A549 (cell line): ENCODE measurements around the gene SLC2A8. TPM values are rescaled to one million over a fixed set of nuclear protein-coding genes. Genes with fewer than 3 reads are reported as not detected.

Source experiments
- ATAC-seq, 2 experiments: fragments of 200-7000 bp in 1 of 2; fragments of >200 bp in 1 of 2; cut with Nextera tagmentation in 1 of 2; cut with Tn5 transposase in 1 of 2; 3 replicates each; pipeline versions ENCODE4 v1.8.0 to v1.9.1; 2018 to 2020; ENCODE audit warnings: mild to moderate bottlenecking in 1 of 2, moderate library complexity in 1 of 2
- CTCF ChIA-PET: fragments of 300-600 bp; sonication (Branson Sonifier 250); formaldehyde crosslinking; extraction: SDS; loops from one replicate; lab custom pipeline; 2021; ENCODE audit warnings: antibody characterized with exemption, inconsistent platforms; lab: Yijun Ruan, JAX
- POLR2A ChIA-PET: fragments of 350-600 bp; formaldehyde crosslinking; extraction: SDS; loops from one replicate; lab custom pipeline; 2021; ENCODE audit warnings: antibody characterized with exemption, inconsistent platforms; lab: Yijun Ruan, JAX
- DNase-seq, 2 experiments: peaks; one replicate each; pipeline versions ENCODE4 v3.0.0 to v3.0.0-alpha.2; 2011 to 2016; ENCODE audit warnings: low read depth in 1 of 2, low spot score in 1 of 2
- FAIRE-seq: peaks from 2 replicates; lab custom pipeline; 2011; peaks lifted over from hg19 to GRCh38; lab: Jason Lieb, UNC
- H3K27ac ChIP-seq, 2 experiments: fragments of >200 bp; sonication (Bioruptor Twin); formaldehyde crosslinking; 3 replicates each; pipeline ENCODE4 v1.5.1; 2016 to 2017
- H3K4me1 ChIP-seq: fragments of >200 bp; sonication (Bioruptor Twin); formaldehyde crosslinking; 3 replicates; pipeline ENCODE4 v1.6.1; 2016
- H3K4me2 ChIP-seq: fragments of >200 bp; sonication (Bioruptor Twin); formaldehyde crosslinking; 3 replicates; pipeline ENCODE4 v1.6.1; 2016
- H3K4me3 ChIP-seq: fragments of >200 bp; sonication (Bioruptor Twin); formaldehyde crosslinking; 3 replicates; pipeline ENCODE4 v1.5.1; 2016
- H3K9me3 ChIP-seq: fragments of >200 bp; sonication (Bioruptor Twin); formaldehyde crosslinking; 3 replicates; pipeline ENCODE4 v1.6.1; 2016
- CBX8 ChIP-seq: fragments of 200-600 bp; sonication (generic); IDR thresholded peaks from 2 replicates; pipeline ENCODE4 v1.6.1; 2016
- EHMT2 ChIP-seq: fragments of 200-600 bp; sonication (generic); IDR thresholded peaks from 2 replicates; pipeline ENCODE4 v1.6.1; 2016; ENCODE audit warnings: antibody characterized with exemption, low read depth, mild to moderate bottlenecking, moderate library complexity
- EP300 ChIP-seq, 2 experiments: fragments of >200 bp; sonication (Bioruptor Twin); formaldehyde crosslinking; IDR thresholded peaks; 2 replicates in 1 of 2; 3 replicates in 1 of 2; pipeline ENCODE4 v1.6.1; 2016 to 2017
- FOSB ChIP-seq: fragments of 250-450 bp; sonication (Bioruptor Pico); IDR thresholded peaks from 2 replicates; pipeline ENCODE4 v1.5.0; 2020; ENCODE audit warnings: mild to moderate bottlenecking, moderate library complexity
- FOSL2 ChIP-seq, 2 experiments: fragments of 450-650 bp in 1 of 2; fragments of >200 bp in 1 of 2; sonication (Bioruptor Twin) in 1 of 2; formaldehyde crosslinking; IDR thresholded peaks; 2 replicates each; pipeline versions ENCODE4 v1.5.0 to v1.6.1; 2016 to 2020; ENCODE audit warnings: mild to moderate bottlenecking in 1 of 2, moderate library complexity in 1 of 2
- FOXS1 ChIP-seq: fragments of 250-450 bp; sonication (Bioruptor Pico); IDR thresholded peaks from 2 replicates; pipeline ENCODE4 v1.5.0; 2020; ENCODE audit warnings: mild to moderate bottlenecking, moderate library complexity
- HOXB13 ChIP-seq: fragments of 250-450 bp; sonication (Bioruptor Pico); IDR thresholded peaks from 2 replicates; pipeline ENCODE4 v1.5.0; 2020; ENCODE audit warnings: low read depth, mild to moderate bottlenecking, moderate library complexity
- JUNB ChIP-seq: fragments of >200 bp; sonication (Bioruptor Twin); formaldehyde crosslinking; IDR thresholded peaks from 2 replicates; pipeline ENCODE4 v1.6.1; 2016
- KDM1A ChIP-seq: fragments of 200-600 bp; sonication (generic); IDR thresholded peaks from 2 replicates; pipeline ENCODE4 v1.6.1; 2016; ENCODE audit warnings: low read depth, mild to moderate bottlenecking
- KDM5A ChIP-seq: fragments of 200-600 bp; sonication (generic); IDR thresholded peaks from 2 replicates; pipeline ENCODE4 v1.6.1; 2016; ENCODE audit warnings: antibody characterized with exemption, mild to moderate bottlenecking
- MAFK ChIP-seq: fragments of 450-650 bp; IDR thresholded peaks from 2 replicates; pipeline ENCODE4 v1.6.1; 2014; ENCODE audit not compliant: partially characterized antibody
- MAZ ChIP-seq: fragments of 150-350 bp; IDR thresholded peaks from 2 replicates; pipeline ENCODE4 v1.6.1; 2014; ENCODE audit warnings: antibody characterized with exemption, low read depth, low read length, borderline replicate concordance
- MYC ChIP-seq: IDR thresholded peaks from 2 replicates; pipeline ENCODE4 v1.6.1; 2012; ENCODE audit warnings: mild to moderate bottlenecking, inconsistent platforms, low read length, improper control_type of control experiment, borderline replicate concordance
- POLR2A ChIP-seq: IDR thresholded peaks from 2 replicates; pipeline ENCODE4 v1.6.1; 2012; ENCODE audit warnings: mild to moderate bottlenecking, low read length
- POLR2AphosphoS2 ChIP-seq: conservative IDR thresholded peaks from 2 replicates; pipeline ENCODE4 v1.6.1; 2012; ENCODE audit warnings: low read length, improper control_type of control experiment, inconsistent platforms
- RAD21 ChIP-seq, 2 experiments: fragments of >200 bp in 1 of 2; sonication (Bioruptor Twin) in 1 of 2; formaldehyde crosslinking in 1 of 2; IDR thresholded peaks in 1 of 2; conservative IDR thresholded peaks in 1 of 2; 2 replicates in 1 of 2; 3 replicates in 1 of 2; pipeline ENCODE4 v1.6.1; 2012 to 2018; ENCODE audit warnings: inconsistent platforms in 1 of 2
- TFCP2L1 ChIP-seq: fragments of 250-450 bp; sonication (Bioruptor Pico); IDR thresholded peaks from 2 replicates; pipeline ENCODE4 v1.5.0; 2021; ENCODE audit warnings: mild to moderate bottlenecking
- TP53 ChIP-seq: fragments of 250-450 bp; sonication (Bioruptor Pico); IDR thresholded peaks from 2 replicates; pipeline ENCODE4 v1.5.0; 2021; ENCODE audit warnings: mild to moderate bottlenecking, moderate library complexity
- ZNF302 ChIP-seq: fragments of 250-450 bp; sonication (Bioruptor Pico); IDR thresholded peaks from 2 replicates; pipeline ENCODE4 v1.9.0; 2021; ENCODE audit warnings: inconsistent platforms, mild to moderate bottlenecking, moderate library complexity
- WGBS: methylation state at CpG from one replicate; pipeline ENCODE4 v1.1.6; 2017; ENCODE audit errors: missing lambda C conversion rate; 5-methylcytosine and 5-hydroxymethylcytosine counted together
- polyA plus RNA-seq, 4 experiments: library from polyadenylated mRNA; depleted of rRNA in 3 of 4; stranded (reverse); fragments of >200 nt; fragmentation: RNase III in 1 of 4; extraction: RNeasy Plus Mini Kit Qiagen cat#74134 plus additional on column Dnase treatment in 1 of 4; gene quantifications; 2 replicates in 3 of 4; 3 replicates in 1 of 4; pipeline ENCODE4 v1.2.3, GENCODE V29; 2011 to 2017
- TF ChIP-seq, protein P1 (sequence below): fragments of 250-450 bp; sonication (Bioruptor Pico); IDR thresholded peaks from 2 replicates; pipeline ENCODE4 v1.5.0; 2020; ENCODE audit warnings: low read depth, mild to moderate bottlenecking, moderate library complexity

Gene SLC2A8
- polyA plus RNA-seq, 2 of the 4 experiments (the other 2 are of a cell fraction) = 7.3 to 16.0 TPM

DNA sequence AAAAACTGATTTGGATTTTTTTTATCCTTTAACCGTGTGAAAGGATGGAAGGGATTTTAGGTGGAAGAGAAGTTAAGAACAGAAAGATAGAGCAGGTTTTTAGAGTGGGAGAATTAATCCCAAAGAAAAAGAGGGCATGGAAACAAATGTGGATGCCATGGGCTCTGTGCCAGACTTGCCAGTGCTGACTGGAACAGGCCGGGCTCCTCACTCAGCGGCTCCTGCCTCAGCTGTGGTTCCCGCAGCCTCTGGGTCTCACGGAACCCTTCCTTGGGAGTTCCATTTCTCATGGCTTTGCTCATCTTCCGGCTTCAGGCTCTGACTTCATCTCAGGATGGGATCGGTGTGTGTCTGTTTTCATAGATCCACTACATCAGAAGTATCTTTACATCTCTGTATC, 30.4 kb upstream of the SLC2A8 start:
- no peak for ATAC-seq
- no peak for TF ChIP-seq FOSL2 (IDR thresholded peaks at IDR 0.05)
- TF ChIP-seq FOSL2 (CRISPR knock-in tag; IDR thresholded peaks at IDR 0.05) = no peak
- no peak for TF ChIP-seq ZNF302 (CRISPR knock-in tag)
- TF ChIP-seq MAZ = no peak
- no peak overlapping the region for H3K4me2 ChIP-seq
- POLR2A ChIA-PET = no interaction called here
- no peak overlapping the region for H3K4me3 ChIP-seq
- H3K4me1 ChIP-seq = no peaks in the 10 kb centered on the region
- WGBS = 92% methylated on average over 7 of the region's 7 CpGs
- no peaks in the 10 kb centered on the region for H3K9me3 ChIP-seq
- H3K27ac ChIP-seq = no peak overlapping the region
- no peak for FAIRE-seq
- CTCF ChIA-PET = interaction anchor here (1.3 kb wide), 1 partner anchor 12 kb away, joined by 3 read pairs; no protein-coding TSS in a partner anchor
- no peak for DNase-seq

DNA sequence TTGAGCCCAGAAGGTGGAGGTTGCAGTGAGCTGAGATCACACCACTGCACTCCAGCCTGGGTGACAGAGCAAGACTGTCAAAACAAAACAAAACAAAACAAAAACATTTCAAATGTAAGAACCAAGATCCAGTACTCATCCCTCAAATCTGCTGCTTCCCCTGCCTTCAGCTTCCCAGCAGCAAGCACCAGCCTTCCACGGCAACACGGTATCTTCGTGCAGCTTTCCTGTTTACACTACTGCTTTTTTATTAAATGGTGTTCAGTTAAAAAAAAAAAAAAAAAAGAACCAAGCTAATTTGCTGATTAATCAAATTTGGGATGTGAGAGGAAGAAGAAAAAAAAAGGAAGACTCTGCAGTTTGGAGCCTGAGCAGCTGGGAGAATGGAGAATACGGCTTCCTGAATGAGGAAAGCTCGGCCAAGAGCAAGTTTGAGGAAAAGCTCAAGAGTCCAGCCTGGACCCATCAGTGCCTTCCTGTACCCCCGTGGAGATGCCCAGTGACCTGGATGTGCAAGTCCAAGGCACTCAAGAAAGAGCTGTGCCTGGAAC, 28.0 kb upstream of the SLC2A8 start:
- no peak overlapping the region for H3K4me2 ChIP-seq
- FAIRE-seq (no peak), DNase-seq (no peak), ATAC-seq (no peak)
- H3K4me1 ChIP-seq = no peaks in the 10 kb centered on the region
- TF ChIP-seq, protein P1, sequence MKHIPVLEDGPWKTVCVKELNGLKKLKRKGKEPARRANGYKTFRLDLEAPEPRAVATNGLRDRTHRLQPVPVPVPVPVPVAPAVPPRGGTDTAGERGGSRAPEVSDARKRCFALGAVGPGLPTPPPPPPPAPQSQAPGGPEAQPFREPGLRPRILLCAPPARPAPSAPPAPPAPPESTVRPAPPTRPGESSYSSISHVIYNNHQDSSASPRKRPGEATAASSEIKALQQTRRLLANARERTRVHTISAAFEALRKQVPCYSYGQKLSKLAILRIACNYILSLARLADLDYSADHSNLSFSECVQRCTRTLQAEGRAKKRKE (CRISPR knock-in tag) = no peak
- no peak for TF ChIP-seq FOSB
- no peak for TF ChIP-seq FOXS1 (CRISPR knock-in tag)
- TF ChIP-seq RAD21 (conservative IDR thresholded peaks at IDR 0.05 in 1 of 2, IDR thresholded peaks at IDR 0.05 in 1 of 2) = no peak
- peak; percentile 93 for TF ChIP-seq MAFK
- no peak for TF ChIP-seq POLR2A
- CTCF ChIA-PET = interaction anchor here (0.6 to 1.4 kb wide), 3 partner anchors 12 to 428 kb away, joined by 3 to 6 read pairs (median 3); partner anchors contain the start of gene SLC2A8
- WGBS = 91% methylated on average over 6 of the region's 6 CpGs
- POLR2A ChIA-PET = no interaction called here
- H3K9me3 ChIP-seq = no peaks in the 10 kb centered on the region
- no peak overlapping the region for H3K4me3 ChIP-seq
- H3K27ac ChIP-seq = no peak overlapping the region

DNA sequence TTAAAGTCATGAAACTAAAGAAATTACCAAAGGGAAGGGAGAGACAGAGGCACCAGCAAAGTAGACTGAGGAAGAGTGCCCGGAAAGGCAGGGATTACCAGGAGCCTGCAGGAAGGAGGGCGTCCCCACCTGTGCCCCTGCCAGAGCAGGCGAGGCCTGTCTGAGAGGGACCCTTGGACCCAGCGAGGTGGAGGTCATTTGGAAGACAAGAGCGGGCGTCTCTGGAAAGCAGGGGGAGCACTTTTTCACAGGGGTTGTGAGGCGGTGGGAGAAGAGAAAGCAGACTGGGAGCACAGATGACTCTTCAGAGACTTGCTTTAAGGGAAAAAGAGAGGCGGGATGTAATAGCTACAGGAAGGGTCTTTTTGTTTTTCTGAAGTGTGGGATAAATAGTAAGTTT, 27.5 kb upstream of the SLC2A8 start:
- ATAC-seq (no peak), DNase-seq (no peak), FAIRE-seq (no peak)
- H3K9me3 ChIP-seq = no peaks in the 10 kb centered on the region
- H3K4me2 ChIP-seq = no peak overlapping the region
- H3K27ac ChIP-seq = no peak overlapping the region
- no peak overlapping the region for H3K4me3 ChIP-seq
- POLR2A ChIA-PET = no interaction called here
- no peak for TF ChIP-seq TP53 (CRISPR knock-in tag)
- TF ChIP-seq KDM1A = no peak
- TF ChIP-seq EP300 (IDR thresholded peaks at IDR 0.05) = no peak
- no peak for TF ChIP-seq FOSL2 (IDR thresholded peaks at IDR 0.05)
- TF ChIP-seq FOSL2 (CRISPR knock-in tag; IDR thresholded peaks at IDR 0.05) = no peak
- TF ChIP-seq MYC = no peak
- TF ChIP-seq JUNB = no peak
- no peak for TF ChIP-seq MAFK
- TF ChIP-seq HOXB13 (CRISPR knock-in tag) = no peak
- TF ChIP-seq, all 56 proteins: peak for 0
- WGBS = 94% methylated on average over 8 of the region's 8 CpGs
- CTCF ChIA-PET = interaction anchor here (0.6 to 1.4 kb wide), 6 partner anchors 12 to 428 kb away, joined by 3 to 6 read pairs (median 3); partner anchors contain the start of gene SLC2A8
- H3K4me1 ChIP-seq = no peaks in the 10 kb centered on the region

DNA sequence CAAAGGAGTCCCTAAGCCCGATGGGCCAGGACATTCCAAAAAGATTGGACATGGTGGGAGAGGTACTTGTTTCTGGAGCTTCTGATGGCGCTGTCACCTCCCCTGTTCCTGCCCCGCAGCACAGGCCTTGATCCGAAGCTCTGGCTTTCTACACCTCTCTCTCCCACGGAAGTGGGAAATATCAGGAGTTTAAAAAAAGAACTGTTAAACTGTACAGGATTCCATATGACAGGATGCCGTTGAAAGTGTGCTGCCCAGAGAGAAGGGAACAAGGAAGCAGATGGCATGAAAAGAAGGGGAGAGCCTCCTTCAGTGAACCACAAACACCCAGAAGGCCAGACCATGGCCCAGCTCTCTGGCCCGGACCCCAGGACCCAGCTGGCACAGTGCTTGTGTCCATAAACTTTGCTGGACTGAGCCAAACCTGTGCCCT, 26.8 kb upstream of the SLC2A8 start:
- FAIRE-seq (no peak), DNase-seq (no peak), ATAC-seq (no peak; a peak in 1 of 6 replicates)
- H3K4me2 ChIP-seq = no peak overlapping the region
- H3K9me3 ChIP-seq = no peaks in the 10 kb centered on the region
- no peaks in the 10 kb centered on the region for H3K4me1 ChIP-seq
- CTCF ChIA-PET = interaction anchor here (0.7 to 1.5 kb wide), 8 partner anchors 13 to 155 kb away, joined by 3 to 6 read pairs (median 3); no protein-coding TSS in a partner anchor
- TF ChIP-seq KDM5A = no peak
- TF ChIP-seq EHMT2 = no peak
- TF ChIP-seq CBX8 = no peak
- TF ChIP-seq TFCP2L1 (CRISPR knock-in tag) = no peak
- no peak for TF ChIP-seq POLR2AphosphoS2
- POLR2A ChIA-PET = no interaction called here
- WGBS = 84% methylated on average over 7 of the region's 7 CpGs
- H3K4me3 ChIP-seq = no peak overlapping the region
- no peak overlapping the region for H3K27ac ChIP-seq
